Measurements from ENCODE around the gene MTRF1.
"Not testable (repeated sequence)": the region's sequence is repeated elsewhere in the genome, so short reads cannot be mapped to it uniquely, and the experiment has no call there.

Gene MTRF1

DNA sequence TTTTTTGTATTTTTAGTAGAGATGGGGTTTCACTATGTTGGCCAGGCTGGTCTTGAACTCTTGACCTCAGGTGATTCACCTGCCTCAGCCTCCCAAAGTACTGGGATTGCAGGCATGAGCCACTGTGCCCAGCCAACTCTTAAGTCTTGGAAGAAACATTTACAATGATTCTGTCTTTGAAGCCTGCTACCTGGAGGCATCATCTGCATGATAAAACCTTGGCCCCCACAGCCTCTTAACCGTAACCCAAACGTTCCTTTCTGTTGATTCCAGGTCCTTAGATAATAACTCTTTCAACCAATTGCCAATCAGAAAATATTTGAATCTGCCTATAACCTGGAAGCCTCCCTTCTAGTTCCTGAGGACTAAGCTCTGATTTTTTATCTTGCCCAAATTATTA is 15.8 kb upstream of the MTRF1 start:
- DNase-seq: not testable (repeated sequence)

DNA sequence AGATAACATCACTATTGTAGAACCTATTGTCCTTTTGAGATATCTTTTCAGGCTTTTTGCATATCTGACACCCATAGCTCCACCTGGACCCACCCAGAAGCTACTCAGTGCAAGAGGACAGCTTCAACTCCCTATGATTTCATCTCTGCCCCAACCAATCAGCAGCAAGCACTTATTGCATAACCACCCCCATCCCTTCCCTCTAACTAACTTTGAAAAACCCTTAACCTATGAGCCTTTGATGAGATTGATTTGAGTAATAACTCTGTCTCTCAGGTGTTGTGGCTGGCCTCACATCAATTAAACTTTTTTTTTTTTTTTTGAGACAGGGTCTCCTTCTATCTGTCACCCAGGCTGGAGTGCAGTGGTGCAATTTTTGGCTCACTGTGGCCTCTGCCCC is 13.4 kb upstream of the MTRF1 start:
- no peak for DNase-seq

DNA sequence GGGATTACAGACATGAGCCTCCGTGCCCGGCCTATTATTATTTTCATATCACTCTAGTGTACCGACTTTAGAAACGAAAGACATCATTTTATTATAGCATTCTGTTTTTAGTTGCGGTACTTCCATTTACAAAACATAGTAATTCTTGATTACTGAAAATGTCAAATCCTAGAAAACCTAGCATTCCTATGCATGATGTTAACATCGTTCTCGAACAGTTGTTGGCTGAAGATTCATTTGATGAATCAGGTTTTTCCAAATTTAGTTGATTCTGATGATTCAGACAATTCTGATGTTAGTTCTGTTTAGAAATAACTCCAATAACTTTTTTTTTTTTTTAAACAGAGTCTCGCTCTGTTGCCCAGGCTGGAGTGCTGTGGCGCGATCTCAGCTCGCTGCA is 11.5 kb upstream of the MTRF1 start:
- no peak for DNase-seq

DNA sequence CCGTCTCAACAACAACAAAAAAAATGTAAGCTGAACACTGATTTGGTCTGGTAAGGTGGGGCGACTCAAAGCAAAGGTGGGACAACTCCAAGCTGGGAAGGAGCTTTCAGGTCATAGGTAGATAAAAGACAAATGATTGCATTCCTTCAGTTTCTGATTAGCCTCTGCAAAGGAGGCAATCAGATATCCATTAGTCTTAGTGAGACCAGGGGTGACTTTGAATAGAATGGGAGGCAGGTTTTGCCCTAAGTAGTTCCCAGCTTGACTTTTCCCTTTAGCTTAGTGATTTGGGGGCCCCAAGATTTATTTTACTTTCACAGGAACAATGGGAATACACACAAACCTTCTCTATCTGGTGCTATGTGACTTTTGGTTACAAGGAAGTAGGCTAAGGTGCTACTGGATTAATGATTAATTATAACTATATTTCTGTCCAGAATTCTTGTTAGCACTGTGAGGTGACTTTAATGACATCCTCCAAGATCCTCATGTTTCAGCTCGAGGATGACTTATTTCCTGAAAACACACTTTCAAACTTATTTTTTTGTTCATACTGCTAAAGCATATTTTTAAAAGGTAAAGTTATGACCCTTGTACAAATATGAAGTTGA is 10.6 kb upstream of the MTRF1 start:
- DNase-seq: no peak

DNA sequence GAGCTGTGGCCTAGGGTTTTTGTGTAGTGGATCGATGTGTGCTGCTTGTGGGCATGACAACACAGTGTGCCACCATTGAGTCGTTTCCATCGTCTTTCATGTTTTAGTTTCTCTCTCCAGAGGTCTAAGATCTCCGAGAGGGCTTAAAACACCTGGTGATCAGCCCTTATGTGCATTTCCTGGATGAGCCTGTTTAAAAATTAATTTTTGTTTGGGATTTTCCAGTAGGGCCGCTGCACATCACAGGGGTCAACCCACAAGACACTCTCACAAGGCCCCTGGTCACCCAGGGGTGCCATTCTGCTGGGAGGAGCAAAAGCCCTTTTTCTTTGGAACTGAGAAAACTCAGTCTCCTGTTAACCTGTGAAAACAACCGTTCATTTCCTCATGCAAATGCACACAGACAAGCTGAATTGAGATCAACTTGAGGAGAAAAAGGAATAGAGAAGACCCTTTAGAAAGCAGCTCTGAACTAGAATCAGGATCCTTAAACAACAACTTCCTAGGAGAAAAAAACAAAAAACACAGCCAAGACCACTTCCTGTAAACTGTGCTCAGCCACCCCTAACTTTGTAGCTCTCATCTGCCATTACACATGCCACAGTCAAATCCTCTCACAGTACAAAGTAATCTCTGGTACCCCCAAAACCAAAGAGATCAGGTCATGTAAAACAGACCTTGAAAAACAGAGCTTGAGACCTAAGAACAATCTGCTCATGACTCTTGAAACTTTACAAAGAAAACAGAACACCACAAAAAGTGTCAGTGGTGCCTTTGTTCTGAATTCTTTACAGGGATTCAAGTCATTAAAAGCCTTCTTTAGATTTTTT is 8.3 kb upstream of the MTRF1 start:
- no peak for DNase-seq

DNA sequence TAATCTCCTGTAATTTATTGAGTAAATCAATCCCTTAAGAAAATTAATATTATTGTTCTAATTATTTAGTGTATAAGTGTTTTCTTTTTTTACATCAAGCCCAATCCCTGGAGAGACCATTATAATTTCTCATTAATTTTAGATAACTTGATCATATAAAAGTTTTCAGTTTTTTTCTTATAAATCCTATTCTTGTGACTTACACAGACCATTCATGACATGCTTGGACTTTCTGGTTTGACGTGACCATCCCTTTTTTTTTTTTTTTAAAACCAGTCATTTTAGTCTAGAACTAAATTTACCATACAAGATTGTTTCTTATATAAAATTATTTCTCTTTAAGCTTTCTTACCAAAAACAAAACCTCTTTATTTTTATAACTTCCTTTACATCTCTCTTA is 5.4 kb upstream of the MTRF1 start:
- peak; percentile 8 to 44 (median 24) for DNase-seq

DNA sequence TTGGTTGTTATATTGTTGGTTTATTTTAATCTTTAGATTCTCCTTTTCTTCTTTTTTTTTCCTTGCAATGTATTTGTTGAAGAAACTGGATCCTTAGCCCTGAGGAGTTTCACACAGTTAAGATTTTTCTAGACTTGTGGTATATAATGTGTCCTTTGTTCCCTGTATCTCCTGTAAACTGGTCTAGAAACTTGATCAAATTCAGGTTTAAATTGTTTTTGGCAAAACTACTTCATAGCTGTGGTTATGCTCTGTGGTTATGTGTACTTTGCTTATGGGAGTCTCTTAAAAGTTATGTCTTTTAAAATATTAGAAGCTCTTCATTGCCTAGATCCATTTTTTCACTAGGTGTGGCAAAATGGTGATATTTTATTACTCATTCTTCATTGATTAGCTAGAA is 3.7 kb upstream of the MTRF1 start:
- no peak for DNase-seq

DNA sequence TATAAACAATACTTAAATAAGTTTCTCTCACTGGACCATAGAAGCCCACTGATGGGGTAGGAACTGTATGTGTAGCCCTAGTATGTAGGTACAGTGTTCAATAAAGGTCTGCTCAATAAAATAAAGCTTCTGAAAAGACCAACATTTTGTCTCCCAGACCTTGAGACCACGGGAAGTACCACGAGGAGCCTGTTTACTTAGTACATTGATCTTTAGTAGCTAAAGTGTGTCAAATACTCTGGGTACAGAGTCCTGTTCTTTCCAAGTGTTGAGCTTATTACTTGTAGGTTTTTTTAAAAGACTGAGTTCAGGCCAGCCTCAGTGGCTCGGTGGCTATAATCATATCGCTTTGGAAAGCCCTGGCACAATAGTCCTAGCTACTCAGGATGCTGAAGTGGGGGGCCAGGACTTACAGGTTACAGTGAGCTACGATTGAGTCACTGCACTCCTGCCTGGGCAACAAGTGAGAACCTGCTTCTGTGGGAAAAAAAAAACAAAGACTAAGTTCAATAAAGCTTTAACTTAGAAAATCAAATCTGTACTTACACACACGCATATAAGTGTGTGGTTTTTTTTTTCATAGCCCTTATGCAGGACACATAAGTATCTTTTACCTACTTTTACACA is 3.4 kb downstream of the MTRF1 start:
- DNase-seq: no peak

DNA sequence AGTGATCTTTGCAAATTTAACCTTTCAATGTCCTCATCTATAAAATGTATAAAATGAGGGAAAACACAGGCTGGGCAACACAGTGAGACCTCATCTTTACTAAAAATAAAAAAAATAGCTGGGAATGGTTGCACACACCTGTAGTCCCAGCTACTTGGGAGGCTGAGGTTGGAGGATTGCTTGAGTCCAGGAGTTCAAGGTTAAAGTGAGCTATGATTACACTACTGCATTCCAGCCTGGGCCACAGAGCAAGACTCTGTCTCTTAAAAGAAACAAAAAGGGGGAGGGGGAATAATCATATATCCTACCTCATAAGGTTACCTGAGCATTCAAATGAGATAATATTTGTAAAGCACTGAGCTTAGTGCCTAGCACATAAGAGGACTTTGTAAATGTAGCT is 5.8 kb downstream of the MTRF1 start:
- no peak for DNase-seq

DNA sequence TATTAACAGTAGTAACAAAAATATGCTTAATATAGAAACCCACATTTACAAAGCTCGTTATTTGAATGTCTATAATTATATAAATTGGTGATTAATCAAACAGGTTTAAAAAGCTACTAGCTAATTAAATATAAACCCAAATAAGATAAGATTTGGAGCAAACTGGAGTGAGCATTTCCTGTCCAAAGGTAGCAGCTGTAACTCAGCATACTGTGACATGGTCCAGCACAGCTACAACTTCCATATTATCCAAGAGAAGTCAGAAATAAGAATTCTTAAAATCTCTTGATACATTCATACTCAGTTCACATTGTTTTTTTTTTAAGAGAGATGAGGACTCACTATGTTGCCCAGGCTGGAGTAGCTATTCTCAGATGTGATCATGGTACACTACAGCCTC is 8.5 kb downstream of the MTRF1 start:
- no peak for DNase-seq

DNA sequence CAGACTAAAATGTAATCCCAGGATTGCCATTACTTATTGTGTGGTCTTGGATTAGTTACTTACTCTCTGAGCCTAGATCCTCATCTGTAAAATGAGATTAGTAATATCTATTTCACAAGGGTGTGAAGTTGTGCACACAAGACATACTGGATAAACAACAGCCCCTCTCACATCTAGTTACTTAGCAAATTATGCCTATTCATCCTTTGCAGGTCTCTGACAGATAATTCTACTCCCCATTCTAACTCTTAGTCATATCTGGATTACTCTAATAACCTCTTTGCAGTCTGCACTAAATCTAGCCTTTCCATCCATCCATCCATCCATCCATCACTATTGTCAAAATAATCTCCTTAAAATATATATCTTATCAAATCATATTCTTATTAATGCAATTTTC is 12.4 kb downstream of the MTRF1 start:
- DNase-seq: no peak

DNA sequence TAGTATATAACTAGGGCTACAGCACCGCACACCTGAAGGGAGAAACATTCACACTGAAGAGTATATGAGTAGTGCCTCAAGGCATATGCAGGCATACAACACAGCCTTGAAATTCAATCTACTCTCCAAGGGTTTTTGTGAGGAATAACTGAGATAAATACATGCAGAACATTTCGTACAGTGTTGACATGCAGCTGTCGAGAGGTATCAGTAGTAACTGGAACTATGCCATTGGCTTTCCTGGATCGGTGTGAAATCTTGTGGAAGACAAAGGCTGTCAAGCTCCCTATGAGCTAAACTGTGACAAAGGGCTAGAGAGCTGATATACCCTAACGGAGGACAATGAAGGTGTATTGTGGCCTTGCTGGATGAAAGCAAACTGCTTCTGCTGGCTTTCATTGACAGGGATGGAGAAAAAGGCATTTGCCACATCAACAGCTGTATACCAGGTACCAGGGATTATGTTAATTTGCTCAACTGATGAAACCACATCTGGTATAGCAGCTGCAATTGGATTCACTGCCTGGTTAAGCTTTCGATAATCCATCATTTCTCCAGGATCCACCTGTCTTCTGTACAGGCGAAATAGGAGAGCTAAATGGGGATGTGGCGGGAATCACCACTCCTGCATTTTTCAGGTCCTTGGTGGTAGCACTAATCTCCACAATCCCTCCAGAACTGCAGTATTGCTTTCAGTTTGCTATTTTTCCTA is 16.3 kb downstream of the MTRF1 start:
- DNase-seq: no peak

DNA sequence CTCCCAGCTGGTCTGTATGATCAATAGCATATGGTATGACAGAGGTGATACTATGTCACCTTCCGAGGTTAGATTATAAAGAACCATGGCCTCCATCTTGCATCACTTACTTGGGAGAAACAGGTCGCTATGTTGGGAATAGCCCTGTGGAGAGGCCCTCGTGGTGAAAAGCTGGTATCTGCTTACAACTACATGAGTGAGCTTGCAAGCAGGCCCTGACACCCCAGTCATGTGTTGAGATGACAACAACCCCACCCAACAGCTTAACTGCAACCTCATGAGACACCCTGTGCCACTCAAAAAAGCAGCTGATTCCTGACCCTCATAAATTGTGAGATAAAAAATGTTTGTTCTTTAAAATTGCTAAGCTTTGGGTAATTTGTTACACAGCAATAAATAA is 18.8 kb downstream of the MTRF1 start:
- no peak for DNase-seq

DNA sequence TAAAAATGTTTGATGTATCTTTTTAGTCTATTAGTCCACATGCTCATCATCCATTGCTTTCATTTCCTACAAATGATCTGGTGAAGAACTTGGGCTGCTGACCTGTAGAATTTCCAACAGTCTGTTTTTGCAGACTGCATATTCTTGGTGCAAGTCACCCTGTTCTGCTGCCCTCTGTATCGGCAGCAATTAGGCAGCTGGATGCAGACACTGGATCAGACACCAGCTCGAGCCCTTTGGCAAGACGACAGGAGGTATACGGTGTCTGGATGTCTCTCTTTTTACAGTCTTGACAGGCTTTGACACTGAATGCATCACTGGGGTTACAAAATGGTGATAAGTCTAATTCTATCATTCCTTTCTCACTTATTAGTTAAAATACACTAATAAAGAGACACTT is 21.8 kb downstream of the MTRF1 start:
- no peak for DNase-seq

DNA sequence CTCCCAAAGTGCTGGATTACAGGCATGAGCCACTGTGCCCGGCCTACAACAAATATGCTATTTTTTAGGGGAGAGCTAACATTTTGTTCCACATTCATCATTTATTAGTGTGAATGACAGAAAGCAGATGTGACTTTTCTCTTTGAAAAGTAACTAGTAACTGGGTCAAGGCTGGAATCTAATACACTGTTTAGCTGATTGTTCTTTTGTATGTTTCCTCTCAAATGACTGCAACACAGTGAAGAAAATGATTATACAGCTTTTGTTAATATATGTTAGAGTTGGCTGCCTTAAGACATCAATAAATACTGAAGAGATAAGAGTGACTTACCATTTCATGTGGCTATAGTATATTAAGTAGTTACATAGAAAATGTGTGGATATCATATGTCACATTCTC is 27.0 kb downstream of the MTRF1 start:
- no peak for DNase-seq

DNA sequence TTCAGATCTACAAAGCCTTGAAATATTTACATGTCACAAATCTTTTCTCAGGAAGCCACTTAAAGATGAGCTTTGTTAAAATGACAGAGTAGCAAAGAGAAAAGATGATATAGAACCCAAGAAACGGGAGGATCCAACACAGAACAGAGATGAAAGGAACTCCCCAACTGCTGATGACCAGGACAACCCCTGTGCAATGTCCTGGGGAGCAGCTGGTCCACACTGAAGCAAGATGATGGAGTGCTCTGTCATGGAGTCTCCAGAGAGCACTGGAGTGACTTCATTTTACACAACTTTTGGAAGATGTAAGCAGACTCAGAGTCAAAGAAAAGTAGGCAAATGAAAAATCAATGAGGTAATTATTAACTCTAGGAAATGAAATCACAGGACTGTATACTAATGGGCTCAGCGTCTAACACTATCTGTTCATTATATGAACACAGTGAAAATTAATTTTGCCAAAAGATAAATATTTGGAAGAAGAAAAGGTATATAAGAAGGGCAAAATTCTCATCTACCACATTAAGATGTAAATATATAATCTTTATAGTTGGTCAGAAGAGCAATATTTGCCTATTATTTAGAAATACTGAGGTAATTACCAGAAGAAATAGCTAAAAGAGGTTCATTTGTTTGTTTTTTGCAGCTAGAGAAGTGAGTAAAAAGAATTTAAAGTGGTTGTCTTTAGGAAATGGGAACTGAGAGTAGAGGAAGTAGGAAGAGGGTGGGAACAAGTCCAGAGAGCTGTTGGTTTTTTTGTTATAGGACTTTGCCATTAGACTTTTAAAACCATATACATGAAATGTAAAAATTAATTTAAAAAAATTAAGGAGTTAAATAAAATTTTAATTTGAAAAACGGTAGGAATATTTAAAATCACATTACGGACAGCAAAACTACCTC is 30.5 kb downstream of the MTRF1 start:
- peak; percentile 17 to 38 (median 38) for DNase-seq

DNA sequence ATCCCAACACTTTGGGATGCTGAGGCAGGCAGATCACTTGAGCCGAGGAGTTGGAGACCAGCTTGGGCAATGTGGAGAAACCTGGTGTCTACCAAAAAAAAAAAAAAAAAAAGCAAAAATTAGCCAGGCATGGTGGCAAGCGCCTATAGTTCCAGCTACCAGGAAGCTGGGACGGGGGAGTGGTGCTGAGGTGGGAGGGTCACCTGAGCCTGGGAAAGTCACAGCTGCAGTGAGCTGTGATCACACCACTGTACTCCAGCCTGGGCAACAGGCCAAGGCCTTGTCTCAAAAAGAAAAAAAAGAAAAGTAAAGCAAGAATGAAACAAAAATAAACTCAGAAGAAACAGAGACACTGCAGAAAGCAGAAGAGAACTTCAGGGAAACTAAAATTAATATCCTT is 31.6 kb downstream of the MTRF1 start:
- peak in 1 of 3 donors; percentile 2 for DNase-seq

DNA sequence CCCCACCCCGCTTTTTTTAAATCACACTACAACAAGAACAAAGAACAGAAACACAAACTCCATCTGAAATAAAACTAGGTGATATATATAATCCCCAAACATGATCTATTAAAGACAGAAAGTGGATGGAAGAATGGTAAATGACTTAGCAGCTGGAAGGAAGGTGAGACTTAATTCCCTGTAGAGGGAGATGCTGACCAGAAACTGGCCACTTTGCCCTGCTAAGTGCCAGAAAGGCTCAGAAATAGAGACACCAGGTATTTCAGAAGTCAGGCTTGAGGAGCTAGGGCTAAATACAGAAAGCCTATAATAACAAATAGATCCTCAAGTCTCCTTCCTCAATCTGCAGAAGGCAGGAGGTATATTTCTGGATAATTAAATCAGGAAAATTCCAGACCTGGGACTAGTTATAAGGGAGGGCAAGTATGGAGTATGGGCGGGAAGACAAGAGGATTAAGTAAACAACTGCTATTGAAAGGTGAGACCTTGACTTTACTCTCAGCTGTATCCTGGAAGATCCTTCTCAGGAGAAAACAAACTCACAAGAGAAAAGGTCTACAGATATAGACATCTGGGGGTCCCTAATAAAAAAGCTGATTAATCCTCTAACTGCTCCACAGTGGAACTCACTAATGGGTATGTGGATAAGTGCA is 32.2 kb downstream of the MTRF1 start:
- DNase-seq: no peak

DNA sequence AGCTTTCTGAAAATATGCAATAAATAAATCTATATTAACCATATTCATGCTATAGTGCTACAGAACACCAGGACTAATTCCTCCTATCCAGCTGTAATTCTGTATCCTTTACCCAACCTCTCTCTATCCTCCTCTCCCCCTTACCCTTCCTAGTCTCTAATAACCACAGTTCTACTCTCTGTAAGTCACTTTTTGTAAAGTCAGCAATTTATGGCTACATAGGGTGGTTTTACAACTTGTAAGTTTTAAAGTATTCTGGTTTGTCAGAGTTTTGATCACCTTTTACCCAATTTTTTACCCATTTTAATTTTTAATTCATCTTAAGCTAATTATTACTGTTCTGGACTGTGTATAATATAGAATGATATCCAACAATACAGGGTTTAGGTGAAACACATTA is 34.0 kb downstream of the MTRF1 start:
- no peak for DNase-seq

DNA sequence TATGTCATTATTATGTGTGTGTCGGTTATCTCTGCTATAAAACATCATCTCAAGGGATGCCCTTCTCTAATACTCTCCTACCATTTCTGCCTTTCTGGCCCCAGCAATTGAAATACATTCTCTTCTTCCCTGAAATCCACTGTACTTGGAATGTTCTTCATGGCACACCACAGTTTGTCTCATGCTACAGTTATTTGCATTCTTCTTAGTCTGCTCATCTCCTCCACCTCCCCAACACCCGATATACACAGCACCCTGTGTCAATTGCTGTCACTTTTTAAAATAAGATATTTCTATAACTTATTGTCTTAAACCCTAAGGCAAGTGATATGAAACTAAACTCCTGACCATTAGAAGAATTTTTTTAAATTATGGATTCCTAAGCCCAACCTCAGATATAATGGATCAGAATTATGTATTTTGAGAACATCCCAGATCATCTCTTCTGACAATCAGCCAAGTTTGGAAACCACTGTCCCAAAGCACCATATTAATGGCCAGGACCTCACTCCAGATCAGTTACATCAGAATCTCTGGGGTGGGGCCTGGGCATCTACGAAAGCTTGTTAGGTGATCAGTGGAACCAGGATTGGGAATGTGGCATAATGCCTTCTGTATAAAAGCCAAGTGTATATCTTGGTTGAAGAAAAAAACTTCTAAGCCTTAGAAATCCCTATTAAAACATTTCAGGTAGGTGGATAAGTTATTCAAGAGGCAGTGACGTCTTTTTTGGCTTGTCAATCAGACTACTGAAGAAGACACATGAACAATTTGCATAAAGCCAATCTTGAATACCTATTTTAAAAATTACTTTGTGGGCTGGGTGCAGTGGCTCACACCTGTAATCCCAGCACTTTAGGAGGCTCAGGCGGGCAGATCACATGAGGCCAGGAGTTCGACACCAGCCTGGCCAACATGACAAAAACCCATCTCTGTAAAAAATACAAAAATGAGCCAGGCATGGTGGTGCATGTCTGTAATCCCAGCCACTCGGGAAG is 39.0 kb downstream of the MTRF1 start:
- no peak for DNase-seq
